HG03565 (cell line): ENCODE data around the gene IQSEC3.
"Not testable (repeated sequence)": the region's sequence is repeated elsewhere in the genome, so short reads cannot be mapped to it uniquely, and the experiment has no call there.

ENCODE experiments used
- ATAC-seq: cut with Tn5 transposase; IDR thresholded peaks from one replicate; pipeline ENCODE4 v1.9.1; 2021; ENCODE audit warnings: mild to moderate bottlenecking, moderate library complexity; ENCODE audit not compliant: unreplicated experiment

The IQSEC3 gene

DNA sequence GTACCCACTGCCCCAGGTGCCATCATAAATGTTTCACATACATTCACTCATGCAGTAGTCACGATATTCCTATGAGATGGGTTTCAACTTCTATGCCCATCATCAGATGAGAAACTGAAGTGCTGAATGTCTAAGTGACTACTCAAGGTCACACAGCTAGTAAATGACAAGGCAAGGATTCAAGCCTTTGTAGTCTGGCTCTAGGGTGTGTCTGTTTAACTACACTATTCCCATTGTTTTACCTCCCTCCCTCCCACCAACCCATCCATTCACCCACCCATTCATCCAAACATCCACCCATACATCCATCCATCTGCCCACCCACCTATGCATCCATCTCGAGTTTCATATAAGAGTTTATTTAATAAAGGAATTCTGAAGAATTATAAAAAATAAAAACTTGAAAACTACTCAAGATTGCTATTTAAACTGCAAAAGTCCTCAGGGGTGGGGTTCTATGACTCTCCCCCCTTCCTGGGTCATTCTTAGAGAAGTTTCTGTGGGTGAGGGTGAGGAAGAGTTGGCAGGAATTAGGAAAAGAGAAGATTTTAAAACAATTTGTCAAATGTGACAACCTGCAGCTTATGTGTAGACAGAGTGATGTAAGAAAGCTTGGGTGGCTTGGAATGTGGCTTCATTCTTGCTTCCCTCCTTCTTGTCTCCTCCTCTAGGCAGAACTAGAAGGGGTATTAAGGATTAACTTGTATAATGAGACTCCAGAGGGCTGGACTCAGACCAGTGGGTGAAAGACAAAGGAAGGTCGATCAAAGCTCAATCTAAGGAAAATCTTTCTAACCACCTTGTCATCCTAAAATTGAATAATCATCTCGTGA, 13.4 kb upstream of the IQSEC3 start:
- ATAC-seq: not testable (repeated sequence)

DNA sequence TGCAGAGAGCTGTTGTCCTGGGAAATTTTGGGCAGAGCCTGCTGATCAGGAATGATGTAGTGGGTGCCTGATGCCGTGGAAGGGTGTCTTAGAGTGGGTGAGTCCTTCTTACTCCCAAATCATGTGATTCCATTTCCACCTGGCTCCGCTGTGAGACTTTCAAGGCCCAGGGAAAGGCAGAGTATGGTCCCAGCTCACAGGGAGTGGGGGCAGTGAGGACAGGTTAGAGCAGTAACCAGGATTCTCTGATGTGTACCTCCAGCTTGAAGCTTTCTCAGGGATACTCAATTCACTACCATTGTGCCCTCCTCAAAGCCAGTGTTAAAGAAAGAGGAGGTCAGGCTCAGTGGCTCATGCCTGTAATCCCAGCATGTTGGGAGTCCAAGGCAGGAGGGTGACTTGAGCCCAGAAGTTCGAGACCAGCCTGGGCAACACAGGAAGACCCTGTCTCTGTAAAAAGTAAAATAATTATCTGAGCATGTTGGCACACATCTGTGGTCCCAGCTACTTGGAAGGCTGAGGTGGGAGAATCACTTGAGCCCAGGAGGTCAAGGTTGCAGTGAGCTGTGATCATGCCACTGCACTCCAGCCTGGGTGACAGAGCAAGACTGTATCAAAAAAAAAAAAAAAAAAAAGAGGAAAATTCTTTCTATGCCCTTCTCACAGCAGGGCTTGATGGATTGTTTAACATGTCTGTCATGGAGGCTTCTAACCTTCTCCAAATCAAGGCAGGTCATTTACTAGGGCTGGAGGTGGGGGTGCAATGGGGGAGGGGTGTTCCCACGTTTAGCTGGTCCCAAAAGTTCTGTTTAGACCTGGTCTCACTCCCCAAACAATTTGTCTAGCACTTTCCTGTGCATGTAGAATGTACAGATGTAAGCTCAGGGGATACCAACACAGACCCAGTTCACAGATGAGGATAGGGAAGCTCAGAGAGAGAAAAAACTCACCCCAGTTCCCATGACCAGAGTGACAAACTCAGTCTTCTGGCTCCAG, 12.5 kb upstream of the IQSEC3 start:
- ATAC-seq: no peak

DNA sequence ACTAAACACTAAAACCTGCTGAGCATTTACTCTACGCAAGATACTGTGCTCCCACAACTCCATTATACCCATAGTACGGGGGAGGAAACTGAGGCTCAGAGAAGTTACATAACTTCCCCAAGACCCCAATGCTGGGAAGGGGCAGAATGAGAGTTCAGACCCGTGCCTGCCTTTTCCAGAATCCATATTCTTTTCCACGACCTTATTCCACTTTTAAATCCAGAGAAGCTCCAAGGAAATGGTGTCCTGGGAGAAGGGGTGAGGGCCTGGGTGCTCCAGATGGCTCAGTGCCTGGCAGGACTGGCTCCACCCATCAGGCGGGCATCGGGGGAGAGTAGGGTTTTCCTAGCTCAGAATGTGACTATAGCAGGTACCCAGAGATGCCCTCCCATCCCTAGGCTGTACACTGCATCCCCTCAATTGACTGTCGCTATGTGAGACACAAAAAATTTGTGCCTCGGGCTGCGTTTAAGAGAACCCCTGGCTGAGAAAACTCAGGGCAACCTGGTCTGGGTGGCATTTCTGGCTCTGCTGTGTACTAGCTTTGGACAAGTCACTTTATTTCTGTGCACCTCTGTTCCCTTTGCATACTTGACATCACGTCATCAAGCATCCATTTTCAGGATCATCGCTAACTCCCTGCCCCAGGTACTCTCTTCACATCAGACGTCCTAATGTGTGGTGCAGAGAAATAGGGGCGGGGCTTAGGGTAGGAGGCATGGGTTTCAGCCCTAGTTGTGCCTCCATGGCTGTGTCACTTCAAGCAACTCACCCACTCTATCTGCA, 11.6 kb upstream of the IQSEC3 start:
- ATAC-seq: no peak

DNA sequence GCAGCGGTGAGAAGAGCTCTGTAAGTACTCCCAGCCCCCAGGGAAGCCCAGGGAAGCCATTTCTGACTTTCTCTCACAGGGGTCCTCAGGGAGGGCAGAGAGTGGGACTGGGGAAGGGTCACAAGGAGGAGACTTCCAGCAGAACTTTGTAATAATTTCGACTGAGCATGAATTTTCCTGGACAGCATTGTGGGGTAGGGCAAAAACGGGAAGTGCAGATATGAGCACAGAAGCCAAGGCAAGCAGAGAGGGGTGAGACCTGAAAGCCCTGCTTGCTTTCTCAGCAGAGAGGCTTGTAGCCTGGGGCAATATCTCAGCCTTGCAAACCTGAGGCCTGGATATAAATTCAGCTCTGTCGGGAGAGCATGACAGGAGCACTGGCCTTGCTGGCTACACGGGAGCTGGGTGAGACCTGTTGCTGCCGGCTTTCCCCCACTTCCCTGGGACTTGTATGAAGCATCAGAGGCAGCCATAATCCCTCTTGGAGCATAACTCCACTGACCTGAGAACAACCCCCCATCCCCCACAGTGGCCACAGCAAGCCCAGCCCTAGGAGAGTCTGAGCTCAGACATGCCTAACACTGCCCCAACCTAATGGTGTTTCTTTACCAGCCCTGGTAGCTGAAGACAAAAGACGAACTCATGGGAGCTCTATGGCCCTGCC, 9.8 kb upstream of the IQSEC3 start:
- ATAC-seq: no peak

DNA sequence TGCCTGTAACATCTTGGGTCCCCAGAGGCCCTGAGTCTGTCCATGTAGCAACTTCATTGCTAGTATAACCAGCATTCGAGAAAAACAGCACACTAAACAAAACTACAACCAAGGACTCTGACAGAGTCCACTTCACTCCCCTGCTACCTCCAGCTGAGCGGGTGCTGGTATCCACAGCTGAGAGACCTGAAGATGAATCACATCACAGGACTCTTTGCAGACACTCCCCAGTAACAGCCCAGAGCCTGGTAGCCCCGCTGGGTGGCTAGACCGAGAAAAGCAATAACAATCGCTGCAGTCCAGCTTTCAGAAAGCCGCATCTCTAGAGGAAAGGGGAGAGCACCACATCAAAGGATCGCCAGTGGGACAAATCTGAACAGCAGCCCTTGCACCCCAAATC, 9.0 kb upstream of the IQSEC3 start:
- no peak for ATAC-seq

DNA sequence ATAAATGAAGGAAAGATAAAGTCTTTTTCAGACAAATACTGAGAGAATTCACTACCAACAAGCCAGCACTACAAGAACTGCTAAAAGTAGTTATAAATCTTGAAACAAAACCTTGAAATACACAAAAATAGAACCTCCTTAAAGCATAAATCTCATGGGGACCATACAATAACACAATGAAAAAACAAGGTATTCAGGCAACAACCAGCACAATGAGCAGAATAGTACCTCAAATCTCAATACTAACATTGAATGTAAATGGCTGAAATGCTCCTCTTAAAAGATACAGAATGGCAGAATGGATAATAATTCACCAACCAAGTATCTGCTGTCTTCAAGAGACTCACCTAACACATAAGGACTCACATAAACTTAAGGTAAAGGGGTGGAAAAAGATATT, 7.7 kb upstream of the IQSEC3 start:
- no peak for ATAC-seq

DNA sequence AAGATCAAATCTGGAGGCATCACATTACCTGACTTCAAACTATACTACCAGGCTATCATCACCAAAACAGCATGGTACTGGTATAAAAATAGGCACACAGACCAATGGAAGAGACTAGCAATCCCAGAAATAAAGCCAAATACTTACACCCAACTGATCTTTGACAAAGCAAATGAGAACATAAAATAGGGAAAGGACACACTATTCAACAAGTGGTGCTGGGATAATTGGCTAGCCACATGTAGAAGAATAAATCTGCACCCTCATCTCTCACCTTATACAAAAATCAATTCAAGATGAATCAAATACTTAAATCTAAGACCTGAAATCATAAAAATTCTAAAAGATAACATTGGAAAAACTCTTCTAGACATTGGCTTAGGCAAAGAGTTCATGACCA, 4.7 kb upstream of the IQSEC3 start:
- not testable (repeated sequence) for ATAC-seq

DNA sequence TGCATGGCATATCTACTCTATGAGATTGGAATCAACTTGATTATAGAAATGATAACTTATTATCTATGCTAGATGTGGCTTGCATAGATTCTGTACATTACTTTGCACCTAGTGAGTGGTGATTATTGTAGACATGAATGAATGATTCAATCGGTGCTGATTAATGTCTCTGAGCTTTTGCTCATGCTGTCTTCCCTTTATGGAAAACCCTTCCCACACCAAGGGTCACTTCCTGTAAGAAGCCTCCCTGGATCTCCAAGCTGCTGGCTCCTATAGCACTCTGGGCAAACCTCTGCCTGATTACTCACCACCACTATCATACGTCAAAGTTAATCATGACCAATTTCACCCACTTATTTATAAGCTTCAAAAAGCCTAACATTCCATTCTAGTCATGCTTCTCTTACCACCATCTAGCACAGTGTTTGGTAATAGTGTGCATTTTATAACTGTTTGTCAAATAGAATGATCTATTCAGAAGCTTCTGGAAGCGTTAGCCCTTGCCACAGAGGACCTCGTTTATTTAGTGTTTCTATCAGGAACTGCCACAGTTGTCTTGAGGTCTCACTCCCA, 990 bp upstream of the IQSEC3 start:
- not testable (repeated sequence) for ATAC-seq

DNA sequence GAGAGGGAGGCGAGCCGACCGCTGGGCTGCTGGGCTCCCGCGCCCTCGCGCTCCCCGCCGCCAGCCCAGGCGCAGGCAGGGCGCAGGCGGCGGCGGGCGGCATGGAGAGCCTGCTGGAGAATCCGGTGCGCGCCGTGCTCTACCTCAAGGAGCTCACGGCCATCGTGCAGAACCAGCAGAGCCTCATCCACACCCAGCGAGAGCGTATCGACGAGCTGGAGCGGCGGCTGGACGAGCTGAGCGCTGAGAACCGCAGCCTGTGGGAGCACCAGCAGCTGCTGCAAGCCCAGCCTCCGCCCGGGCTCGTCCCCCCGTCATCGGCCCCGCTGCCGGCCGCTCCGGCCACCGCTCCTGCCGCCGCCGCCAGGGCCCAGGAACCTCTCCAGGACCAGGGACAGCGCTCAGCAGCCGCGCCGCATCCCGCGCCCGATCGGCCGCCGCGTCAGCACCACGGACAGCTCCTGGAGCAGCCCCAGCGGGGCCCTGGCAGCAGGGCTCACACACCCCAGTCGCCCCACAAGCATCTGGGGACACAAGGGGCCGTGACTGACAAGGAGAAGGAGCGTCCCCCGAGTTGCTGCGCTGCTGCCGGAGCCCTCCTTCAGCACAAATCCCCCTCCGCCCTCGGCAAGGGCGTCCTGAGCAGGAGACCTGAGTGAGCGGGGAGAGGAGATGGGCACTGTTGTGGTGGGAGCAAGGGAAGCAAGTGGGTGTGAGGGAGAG, 376 bp downstream of the IQSEC3 start:
- not testable (repeated sequence) for ATAC-seq

DNA sequence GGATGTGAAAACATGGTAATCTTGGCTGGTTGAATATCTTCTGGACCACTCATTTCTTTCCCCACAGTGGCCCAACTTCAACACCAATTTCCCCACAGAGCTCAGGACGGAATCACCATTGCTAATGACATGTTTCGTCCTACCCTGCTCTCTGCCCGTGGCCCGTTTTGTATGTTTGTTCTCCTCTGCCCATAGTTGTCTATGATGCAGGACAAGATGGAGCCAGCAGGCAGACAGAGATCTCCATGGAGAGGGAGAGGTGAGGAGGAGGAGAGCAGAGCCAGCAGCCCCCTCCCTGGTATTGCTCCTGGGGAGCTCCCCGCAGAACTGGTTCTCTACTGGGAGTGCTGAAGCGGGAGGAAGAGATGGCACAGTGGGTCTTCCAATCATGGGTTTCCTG, 3.1 kb downstream of the IQSEC3 start:
- not testable (repeated sequence) for ATAC-seq

DNA sequence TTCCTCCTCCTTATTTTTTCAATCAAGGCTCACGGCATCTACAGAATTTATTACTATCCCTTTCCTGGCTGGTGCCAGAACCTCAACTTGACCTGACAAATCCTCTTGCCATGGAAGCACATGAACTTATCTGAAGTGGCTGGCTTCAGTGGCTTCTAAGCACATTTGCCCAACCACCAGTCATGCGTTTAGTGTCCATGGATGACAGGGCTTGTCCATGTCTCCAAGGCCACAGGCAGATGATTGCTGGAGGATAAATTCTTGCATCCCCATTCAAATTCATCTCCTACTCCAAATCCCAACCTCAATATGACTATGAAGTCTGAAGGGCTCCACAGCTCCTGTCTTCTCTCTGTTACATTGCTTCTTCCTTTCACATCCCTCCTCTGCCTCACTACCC, 4.0 kb downstream of the IQSEC3 start:
- ATAC-seq: not testable (repeated sequence)

DNA sequence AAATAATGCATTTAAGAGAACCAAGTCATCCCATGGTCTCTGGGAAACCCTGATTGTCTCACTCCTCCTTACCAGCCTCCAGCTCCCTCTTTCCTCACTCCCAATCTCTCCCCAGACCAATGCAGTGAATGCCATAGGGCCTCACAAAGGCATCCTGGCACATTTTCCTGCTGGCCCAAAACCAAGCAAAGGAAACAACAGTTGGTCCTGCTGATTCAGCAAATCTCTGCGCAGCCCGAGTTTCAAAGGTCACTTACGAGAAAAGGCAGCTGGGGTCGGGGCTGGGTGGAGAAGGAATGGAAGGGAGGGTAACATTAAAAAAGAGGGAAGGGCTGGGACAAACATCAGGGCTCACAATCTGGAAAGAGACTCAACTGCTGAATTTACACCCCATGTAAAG, 5.5 kb downstream of the IQSEC3 start:
- not testable (repeated sequence) for ATAC-seq

DNA sequence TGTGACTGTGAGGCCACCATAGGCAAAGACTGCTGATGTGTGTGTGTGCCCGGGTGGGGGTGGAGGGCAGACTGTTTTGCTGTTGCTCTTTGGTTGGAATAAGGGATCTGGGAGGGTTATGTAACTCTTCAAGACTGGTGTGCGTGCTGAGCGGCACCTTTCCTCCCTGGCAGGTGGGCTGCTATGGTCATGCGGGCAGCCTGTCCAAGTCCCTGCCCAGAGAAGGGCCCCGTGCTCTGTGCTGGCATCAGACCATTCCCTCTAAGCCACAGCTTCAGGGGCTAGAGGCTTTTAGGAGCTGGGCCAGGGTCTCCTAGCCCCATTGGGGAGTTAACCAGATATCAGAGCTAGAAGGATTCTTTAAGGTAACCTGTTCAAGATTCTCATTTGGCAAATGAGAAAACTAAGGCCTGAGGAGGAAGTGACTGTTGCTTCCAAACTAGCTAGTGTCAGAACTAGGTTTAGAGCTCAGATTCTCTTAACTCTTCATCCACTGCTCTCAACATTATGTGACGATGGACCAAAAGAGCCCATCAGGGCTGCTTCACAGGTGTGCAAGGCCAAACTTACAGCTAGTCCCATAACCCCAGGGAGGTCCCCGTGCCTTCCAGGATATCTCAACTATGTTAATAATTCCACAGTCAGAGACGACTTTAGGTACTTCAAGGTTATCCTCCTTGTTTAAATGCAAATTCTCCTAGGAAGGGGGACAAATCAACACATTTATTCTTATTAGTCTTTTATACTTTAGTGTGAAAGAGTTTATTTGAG, 8.0 kb downstream of the IQSEC3 start:
- ATAC-seq: not testable (repeated sequence)

DNA sequence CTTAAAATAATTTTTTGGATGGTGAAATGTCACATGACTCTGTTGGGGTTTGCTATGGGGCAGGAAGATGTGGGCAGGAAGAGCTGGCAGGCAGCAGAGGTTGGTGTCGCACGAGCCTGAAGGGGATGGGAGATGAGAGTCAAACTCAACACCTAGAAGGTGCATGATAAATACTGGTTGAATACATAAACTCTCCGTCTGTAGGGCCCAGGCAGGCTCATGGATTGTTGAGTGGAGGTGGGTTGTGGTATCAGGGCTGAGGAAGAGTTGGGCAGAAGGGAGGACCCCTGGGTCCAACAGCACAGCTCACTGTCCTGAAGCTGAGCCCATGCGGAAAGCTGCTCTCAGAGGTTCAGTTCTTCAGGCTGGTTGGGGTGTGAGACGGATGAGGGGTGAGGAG, 9.0 kb downstream of the IQSEC3 start:
- ATAC-seq: not testable (repeated sequence)

DNA sequence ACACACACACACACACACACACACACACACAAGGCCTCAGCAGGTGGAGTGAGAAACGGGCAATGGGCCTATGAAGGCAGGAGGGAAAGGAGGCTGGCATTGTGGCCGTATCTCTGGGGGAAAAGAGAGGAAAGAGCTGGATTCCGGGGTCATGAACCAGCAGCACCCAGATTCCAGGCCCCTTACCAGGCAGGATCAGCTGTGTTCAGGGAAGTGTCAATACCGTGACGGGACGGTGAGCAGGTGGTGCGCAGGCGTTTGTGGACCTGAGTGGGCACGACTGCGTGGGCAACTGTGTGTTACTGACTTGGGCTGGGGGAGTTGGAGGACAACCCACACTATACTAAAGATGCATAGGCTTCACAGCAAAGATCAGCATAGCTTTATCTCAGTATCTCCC, 9.5 kb downstream of the IQSEC3 start:
- ATAC-seq: not testable (repeated sequence)

DNA sequence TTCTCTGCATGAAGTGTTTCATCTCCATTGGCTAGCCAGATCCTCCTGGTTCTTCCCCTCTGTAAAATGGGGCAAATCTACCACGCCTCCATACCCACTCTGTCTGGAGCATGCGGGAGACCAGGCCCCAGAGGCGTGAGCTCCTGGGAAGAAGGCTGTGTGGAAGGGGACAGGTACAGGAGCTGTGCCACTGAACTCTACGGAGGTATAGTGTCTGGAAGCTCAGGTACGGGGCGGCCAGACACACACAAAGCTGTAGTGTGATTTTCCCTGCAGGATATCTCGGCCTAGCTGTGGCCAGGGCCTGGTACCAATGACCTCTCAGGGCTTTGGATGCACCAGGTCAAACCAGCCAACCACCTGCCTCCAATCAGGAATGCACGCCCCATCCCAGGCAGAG, 10.0 kb downstream of the IQSEC3 start:
- not testable (repeated sequence) for ATAC-seq

DNA sequence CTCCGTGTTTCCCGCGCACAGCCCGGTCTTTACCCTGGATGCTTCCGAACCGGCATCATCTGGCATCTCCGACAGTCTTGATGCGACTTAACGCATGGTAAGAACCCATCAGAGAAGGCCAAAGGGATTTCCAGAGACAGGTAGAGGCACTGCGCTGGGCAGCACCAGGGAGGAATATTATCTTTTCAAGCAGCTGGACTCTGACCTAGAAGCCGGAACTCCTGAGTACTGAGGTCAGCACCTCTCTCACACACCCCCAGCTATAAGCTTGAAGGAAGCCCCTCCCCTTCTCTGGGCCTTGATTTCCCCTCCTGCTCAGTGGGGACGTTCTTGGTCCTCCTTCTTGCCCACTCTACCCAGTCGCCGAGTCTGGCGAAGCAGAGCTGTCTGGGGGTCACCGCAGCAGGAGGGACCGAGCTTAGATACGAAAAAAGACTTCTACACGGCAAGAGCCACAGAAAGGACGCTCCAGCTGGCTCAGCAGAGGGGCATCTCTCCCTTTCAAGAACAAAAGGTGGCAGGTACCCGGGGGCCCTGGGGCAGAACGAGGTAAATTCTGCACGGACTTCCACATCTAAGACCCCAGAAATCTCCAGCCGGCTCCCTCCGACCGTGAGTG, 10.6 kb downstream of the IQSEC3 start:
- not testable (repeated sequence) for ATAC-seq

DNA sequence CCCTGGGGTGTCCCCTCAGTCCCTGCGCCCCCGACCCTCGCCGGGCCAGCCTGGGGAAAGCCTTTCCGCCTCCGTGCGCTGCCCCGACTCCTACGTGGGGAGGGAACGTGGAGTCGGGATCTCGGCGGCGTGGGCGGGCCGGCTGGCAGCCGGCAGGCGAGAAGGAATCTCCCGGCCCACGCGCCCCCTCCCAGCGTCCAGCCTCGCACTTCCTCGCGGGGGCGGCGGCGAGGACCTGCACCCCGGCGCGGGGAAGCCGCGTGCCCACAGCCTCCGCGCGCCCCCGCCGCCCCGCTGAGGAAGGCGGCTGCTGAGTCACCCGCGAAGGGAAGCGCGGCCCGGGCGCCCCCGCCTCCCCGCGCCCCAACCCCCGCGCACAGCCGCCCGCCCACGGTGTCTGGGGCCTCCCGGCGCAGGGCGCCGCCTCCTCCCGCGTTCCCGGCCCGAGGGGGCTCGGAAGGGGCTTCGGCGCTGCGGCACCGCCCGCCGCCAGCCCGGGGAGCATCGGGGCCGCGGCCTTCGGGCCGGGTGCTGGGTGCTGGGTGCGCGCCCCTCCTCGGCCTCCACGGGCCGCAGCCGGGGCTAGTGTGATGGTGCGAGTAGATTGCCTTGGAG, 11.3 kb downstream of the IQSEC3 start:
- ATAC-seq: not testable (repeated sequence)
